Muscle of leg (tissue), 11 donors: Measurements from ENCODE around the gene RCAN2. TPM values are rescaled to one million over a fixed set of nuclear protein-coding genes. Genes with fewer than 3 reads are reported as not detected.

Experiments used
- DNase-seq: peaks from one replicate; pipeline ENCODE4 v3.0.0; 2013
- H3K27ac ChIP-seq: one replicate; pipeline ENCODE4 v1.5.1; 2013; ENCODE audit warnings: mild to moderate bottlenecking, low read length, control low read depth
- H3K27me3 ChIP-seq: one replicate; pipeline ENCODE4 v1.6.1; 2013; ENCODE audit warnings: low read length; ENCODE audit not compliant: control insufficient read depth, insufficient read depth
- H3K36me3 ChIP-seq: one replicate; pipeline ENCODE4 v1.6.1; 2013; ENCODE audit warnings: low read length; ENCODE audit not compliant: control insufficient read depth, insufficient read depth
- H3K4me1 ChIP-seq: one replicate; pipeline ENCODE4 v1.6.1; 2013; ENCODE audit warnings: low read length; ENCODE audit not compliant: control insufficient read depth, insufficient read depth
- H3K4me3 ChIP-seq: one replicate; pipeline ENCODE4 v1.5.1; 2013; ENCODE audit warnings: low read length, control low read depth
- H3K9me3 ChIP-seq: replicated peaks from 2 replicates; pipeline ENCODE4 v1.6.1; 2013; ENCODE audit warnings: low read depth, low read length; ENCODE audit not compliant: control insufficient read depth
- WGBS: methylation state at CpG from one replicate; pipeline ENCODE4 v1.1.5; 2013; ENCODE audit warnings: missing lambda C conversion rate; ENCODE audit not compliant: insufficient coverage; 5-methylcytosine and 5-hydroxymethylcytosine counted together
- polyA plus RNA-seq, 8 donors: library from polyadenylated mRNA; unstranded; fragments of 120-200 nt; gene quantifications; one replicate each; pipeline versions ENCODE4 v1.2.1 to v1.2.3, GENCODE V29; 2013; ENCODE audit warnings: inconsistent platforms in 1 of 8, low replicate concordance in 1 of 8; ENCODE audit not compliant: insufficient read length in 8 of 8, insufficient read depth in 1 of 8
- total RNA-seq: library from RNA; stranded (reverse); fragments of 120-200 nt; gene quantifications from one replicate; pipeline ENCODE4 v1.2.4, GENCODE V29; 2013

Gene RCAN2
- total and polyA plus RNA-seq, 9 donors = 2.2 to 8.2 (median 4.5) TPM

GRCh38 chr6:46302176-46302575 is 189.1 kb downstream of the RCAN2 start:
- no peak overlapping the region for H3K27ac ChIP-seq
- no peaks in the 10 kb centered on the region for H3K27me3 ChIP-seq
- no peak for DNase-seq
- no peaks in the 10 kb centered on the region for H3K36me3 ChIP-seq
- WGBS = 100% methylated on average over 2 of the region's 3 CpGs
- no peaks in the 10 kb centered on the region for H3K9me3 ChIP-seq
- no peaks in the 10 kb centered on the region for H3K4me1 ChIP-seq
- H3K4me3 ChIP-seq = no peak overlapping the region

- no peaks in the 10 kb centered on the region for H3K4me1 ChIP-seq
- H3K9me3 ChIP-seq = no peaks in the 10 kb centered on the region
- H3K4me3 ChIP-seq = no peak overlapping the region
- no peak overlapping the region for H3K27ac ChIP-seq
- no peak for DNase-seq
- no peaks in the 10 kb centered on the region for H3K36me3 ChIP-seq
- no peaks in the 10 kb centered on the region for H3K27me3 ChIP-seq
Observed at GRCh38 chr6:46299253-46299652, 192.0 kb downstream of the RCAN2 start.

- H3K27me3 ChIP-seq = no peaks in the 10 kb centered on the region
- no peak overlapping the region for H3K27ac ChIP-seq
- H3K36me3 ChIP-seq = no peaks in the 10 kb centered on the region
- no peaks in the 10 kb centered on the region for H3K9me3 ChIP-seq
- H3K4me3 ChIP-seq = no peak overlapping the region
- no peak for DNase-seq
- WGBS = 33% methylated on average over 1 of the region's 1 CpG
- no peaks in the 10 kb centered on the region for H3K4me1 ChIP-seq
Observed at GRCh38 chr6:46296586-46296985, 194.7 kb downstream of the RCAN2 start.

GRCh38 chr6:46293641-46294316 is 197.5 kb downstream of the RCAN2 start:
- H3K4me3 ChIP-seq = no peak overlapping the region
- no peaks in the 10 kb centered on the region for H3K4me1 ChIP-seq
- H3K36me3 ChIP-seq = no peaks in the 10 kb centered on the region
- H3K27ac ChIP-seq = no peak overlapping the region
- H3K9me3 ChIP-seq = no peaks in the 10 kb centered on the region
- no peak for DNase-seq
- no CpG with 5 or more reads among the region's 5 CpGs for WGBS
- no peaks in the 10 kb centered on the region for H3K27me3 ChIP-seq

- Histone ChIP-seq H3K4me1 (no peaks in the 10 kb centered on the region), H3K4me3 (no peak overlapping the region), H3K27me3 (no peaks in the 10 kb centered on the region), H3K9me3 (no peaks in the 10 kb centered on the region), H3K27ac (no peak overlapping the region), H3K36me3 (no peaks in the 10 kb centered on the region)
- WGBS = 73% methylated on average over 2 of the region's 2 CpGs
- no peak for DNase-seq
Observed at GRCh38 chr6:46291880-46292279, 199.4 kb downstream of the RCAN2 start.

- WGBS = no CpG with 5 or more reads among the region's 2 CpGs
- Histone ChIP-seq H3K4me1 (no peaks in the 10 kb centered on the region), H3K27ac (no peak overlapping the region), H3K9me3 (no peaks in the 10 kb centered on the region), H3K27me3 (no peaks in the 10 kb centered on the region), H3K4me3 (no peak overlapping the region), H3K36me3 (no peaks in the 10 kb centered on the region)
- DNase-seq = no peak
Observed at GRCh38 chr6:46291275-46291633, 200.0 kb downstream of the RCAN2 start.

GRCh38 chr6:46290421-46291274 is 200.6 kb downstream of the RCAN2 start:
- Histone ChIP-seq H3K27ac (no peak overlapping the region), H3K27me3 (no peaks in the 10 kb centered on the region), H3K4me3 (no peak overlapping the region), H3K36me3 (no peaks in the 10 kb centered on the region), H3K9me3 (no peaks in the 10 kb centered on the region), H3K4me1 (no peaks in the 10 kb centered on the region)
- 64% methylated on average over 1 of the region's 4 CpGs for WGBS
- no peak for DNase-seq

- Histone ChIP-seq H3K4me1 (no peaks in the 10 kb centered on the region), H3K9me3 (no peaks in the 10 kb centered on the region), H3K36me3 (no peaks in the 10 kb centered on the region), H3K27me3 (no peaks in the 10 kb centered on the region), H3K4me3 (no peak overlapping the region), H3K27ac (no peak overlapping the region)
- WGBS = 75% methylated on average over 2 of the region's 2 CpGs
- no peak for DNase-seq
Observed at GRCh38 chr6:46289898-46290297, 201.4 kb downstream of the RCAN2 start.

- WGBS = no CpG with 5 or more reads among the region's 3 CpGs
- H3K27ac ChIP-seq = no peak overlapping the region
- peak; percentile 56 for DNase-seq
Observed at GRCh38 chr6:46288835-46289234, 202.4 kb downstream of the RCAN2 start.

GRCh38 chr6:46287681-46288080 is 203.6 kb downstream of the RCAN2 start:
- Histone ChIP-seq H3K4me1 (no peaks in the 10 kb centered on the region), H3K27ac (no peak overlapping the region), H3K4me3 (no peak overlapping the region), H3K9me3 (no peaks in the 10 kb centered on the region), H3K27me3 (no peaks in the 10 kb centered on the region), H3K36me3 (no peaks in the 10 kb centered on the region)
- WGBS = no CpG with 5 or more reads among the region's 5 CpGs
- no peak for DNase-seq

More at GRCh38 chr6:46288835-46289234, 202.4 kb downstream of the RCAN2 start:
- Histone ChIP-seq H3K36me3 (no peaks in the 10 kb centered on the region), H3K4me1 (no peaks in the 10 kb centered on the region), H3K9me3 (no peaks in the 10 kb centered on the region), H3K27me3 (no peaks in the 10 kb centered on the region), H3K4me3 (no peak overlapping the region)
